ENCODE results near the gene ZNF525. TPM values are rescaled to one million over a fixed set of nuclear protein-coding genes. Genes with fewer than 3 reads are reported as not detected.
A peak's percentile ranks its signal among the peaks of the same experiment; 100 is the strongest.
"Not testable (repeated sequence)": the region's sequence is repeated elsewhere in the genome, so short reads cannot be mapped to it uniquely, and the experiment has no call there.

ZNF525 gene
- total RNA-seq, 1 donor from 2014 or later = 5.9 TPM

GRCh38 chr19:53396525-53396868 is 31.0 kb downstream of the ZNF525 start:
- peaks cover 8% of the 10 kb centered on the region for H3K9me3 Mint-ChIP-seq (ENCODE audit: low read depth)
- DNase-seq (ENCODE audit: low spot score) = no peak
- peaks cover 21% of the 10 kb centered on the region for H3K36me3 Mint-ChIP-seq (ENCODE audit: low read depth)
- H3K27me3 Mint-ChIP-seq (ENCODE audit: low read depth) = no peaks in the 10 kb centered on the region
- TF ChIP-seq, protein P1, sequence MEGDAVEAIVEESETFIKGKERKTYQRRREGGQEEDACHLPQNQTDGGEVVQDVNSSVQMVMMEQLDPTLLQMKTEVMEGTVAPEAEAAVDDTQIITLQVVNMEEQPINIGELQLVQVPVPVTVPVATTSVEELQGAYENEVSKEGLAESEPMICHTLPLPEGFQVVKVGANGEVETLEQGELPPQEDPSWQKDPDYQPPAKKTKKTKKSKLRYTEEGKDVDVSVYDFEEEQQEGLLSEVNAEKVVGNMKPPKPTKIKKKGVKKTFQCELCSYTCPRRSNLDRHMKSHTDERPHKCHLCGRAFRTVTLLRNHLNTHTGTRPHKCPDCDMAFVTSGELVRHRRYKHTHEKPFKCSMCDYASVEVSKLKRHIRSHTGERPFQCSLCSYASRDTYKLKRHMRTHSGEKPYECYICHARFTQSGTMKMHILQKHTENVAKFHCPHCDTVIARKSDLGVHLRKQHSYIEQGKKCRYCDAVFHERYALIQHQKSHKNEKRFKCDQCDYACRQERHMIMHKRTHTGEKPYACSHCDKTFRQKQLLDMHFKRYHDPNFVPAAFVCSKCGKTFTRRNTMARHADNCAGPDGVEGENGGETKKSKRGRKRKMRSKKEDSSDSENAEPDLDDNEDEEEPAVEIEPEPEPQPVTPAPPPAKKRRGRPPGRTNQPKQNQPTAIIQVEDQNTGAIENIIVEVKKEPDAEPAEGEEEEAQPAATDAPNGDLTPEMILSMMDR (IDR thresholded peaks at IDR 0.05) = no peak
- peak overlapping the region; percentile 98 for H3K4me3 Mint-ChIP-seq (ENCODE audit: unreplicated experiment)
- peaks cover 24% of the 10 kb centered on the region for H3K4me1 Mint-ChIP-seq (ENCODE audit: low read depth)
- H3K27ac Mint-ChIP-seq (ENCODE audit: unreplicated experiment) = no peak overlapping the region

- not testable (repeated sequence) for H3K27ac Mint-ChIP-seq (ENCODE audit: unreplicated experiment); H3K27me3 Mint-ChIP-seq (ENCODE audit: low read depth); H3K4me3 Mint-ChIP-seq (ENCODE audit: unreplicated experiment); DNase-seq (ENCODE audit: low spot score)
- Mint-ChIP-seq H3K4me1 (ENCODE audit: low read depth) (peaks cover 24% of the 10 kb centered on the region), H3K36me3 (ENCODE audit: low read depth) (peaks cover 35% of the 10 kb centered on the region), H3K9me3 (ENCODE audit: low read depth) (peaks cover 10% of the 10 kb centered on the region)
These were observed 32.4 kb downstream of the ZNF525 start for GRCh38 chr19:53397918-53398317.

GRCh38 chr19:53409505-53410204 is 44.1 kb downstream of the ZNF525 start:
- TF ChIP-seq, protein P1 (IDR thresholded peaks at IDR 0.05) = no peak
- Mint-ChIP-seq H3K4me3 (ENCODE audit: unreplicated experiment) (no peak overlapping the region), H3K27ac (ENCODE audit: unreplicated experiment) (no peak overlapping the region), H3K9me3 (ENCODE audit: low read depth) (peaks cover 69% of the 10 kb centered on the region), H3K36me3 (ENCODE audit: low read depth) (peaks cover 77% of the 10 kb centered on the region), H3K4me1 (ENCODE audit: low read depth) (no peaks in the 10 kb centered on the region), H3K27me3 (ENCODE audit: low read depth) (no peaks in the 10 kb centered on the region)
- no peak for DNase-seq (ENCODE audit: low spot score)

DNA sequence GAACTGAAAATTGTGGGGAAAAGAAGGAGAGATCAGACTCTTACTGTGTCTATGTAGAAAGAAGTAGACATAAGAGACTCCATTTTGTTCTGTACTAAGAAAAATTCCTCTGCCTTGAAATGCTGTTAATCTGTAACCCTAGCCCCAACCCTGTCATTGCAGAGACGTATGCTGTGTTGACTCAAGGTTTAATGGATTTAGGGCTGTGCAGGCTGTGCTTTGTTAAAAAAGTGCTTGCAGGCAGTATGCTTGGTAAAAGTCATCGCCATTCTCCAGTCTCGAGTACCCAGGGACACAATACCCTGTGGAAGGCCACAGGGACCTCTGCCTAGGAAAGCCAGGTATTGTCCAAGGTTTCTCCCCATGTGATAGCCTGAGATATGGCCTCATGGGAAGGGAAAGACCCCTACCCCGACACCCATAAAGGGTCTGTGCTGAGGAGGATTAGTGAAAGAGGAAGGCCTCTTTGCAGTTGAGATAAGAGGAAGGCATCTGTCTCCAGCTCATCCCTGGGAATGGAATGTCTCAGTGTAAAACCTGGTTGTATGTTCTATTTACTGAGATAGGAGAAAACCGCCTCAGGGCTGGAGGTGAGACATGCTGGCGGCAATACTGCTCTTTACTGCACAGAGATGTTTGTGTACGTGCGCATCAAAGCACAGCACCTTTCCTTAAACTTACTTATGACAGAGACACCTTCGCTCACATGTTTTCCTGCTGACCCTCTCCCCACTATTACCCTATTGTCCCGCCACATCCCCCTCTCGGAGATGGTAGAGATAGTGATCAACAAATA is 55.2 kb downstream of the ZNF525 start:
- H3K27ac Mint-ChIP-seq (ENCODE audit: unreplicated experiment); DNase-seq (ENCODE audit: low spot score); H3K27me3 Mint-ChIP-seq (ENCODE audit: low read depth); H3K4me3 Mint-ChIP-seq (ENCODE audit: unreplicated experiment); H3K36me3 Mint-ChIP-seq (ENCODE audit: low read depth); H3K4me1 Mint-ChIP-seq (ENCODE audit: low read depth): not testable (repeated sequence)
- H3K9me3 Mint-ChIP-seq (ENCODE audit: low read depth) = peaks cover 23% of the 10 kb centered on the region

DNA sequence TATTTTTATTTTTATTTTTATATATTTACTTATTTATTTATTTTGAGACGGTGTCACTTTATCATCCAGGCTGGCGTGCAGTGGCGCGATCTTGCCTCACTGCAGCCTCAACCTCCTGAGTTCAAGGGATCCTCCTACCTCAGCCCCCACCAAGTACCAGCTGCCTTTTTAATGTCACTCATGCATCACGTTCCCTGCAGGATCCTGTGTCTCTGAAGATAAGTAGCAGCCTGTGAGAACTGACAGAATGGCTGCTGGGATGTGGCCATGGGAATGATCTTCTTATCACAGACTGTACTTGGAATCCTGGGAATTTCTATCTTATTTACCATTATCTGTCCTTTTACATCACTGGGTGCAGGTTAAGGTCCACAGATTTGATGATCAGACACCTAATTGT is 57.0 kb downstream of the ZNF525 start:
- H3K9me3 Mint-ChIP-seq (ENCODE audit: low read depth) = peaks cover 13% of the 10 kb centered on the region
- TF ChIP-seq, protein P1 (IDR thresholded peaks at IDR 0.05) = no peak
- no peak overlapping the region for H3K4me3 Mint-ChIP-seq (ENCODE audit: unreplicated experiment)
- no peaks in the 10 kb centered on the region for H3K4me1 Mint-ChIP-seq (ENCODE audit: low read depth)
- no peaks in the 10 kb centered on the region for H3K36me3 Mint-ChIP-seq (ENCODE audit: low read depth)
- H3K27me3 Mint-ChIP-seq (ENCODE audit: low read depth) = no peaks in the 10 kb centered on the region
- H3K27ac Mint-ChIP-seq (ENCODE audit: unreplicated experiment) = no peak overlapping the region
- DNase-seq (ENCODE audit: low spot score) = no peak

DNA sequence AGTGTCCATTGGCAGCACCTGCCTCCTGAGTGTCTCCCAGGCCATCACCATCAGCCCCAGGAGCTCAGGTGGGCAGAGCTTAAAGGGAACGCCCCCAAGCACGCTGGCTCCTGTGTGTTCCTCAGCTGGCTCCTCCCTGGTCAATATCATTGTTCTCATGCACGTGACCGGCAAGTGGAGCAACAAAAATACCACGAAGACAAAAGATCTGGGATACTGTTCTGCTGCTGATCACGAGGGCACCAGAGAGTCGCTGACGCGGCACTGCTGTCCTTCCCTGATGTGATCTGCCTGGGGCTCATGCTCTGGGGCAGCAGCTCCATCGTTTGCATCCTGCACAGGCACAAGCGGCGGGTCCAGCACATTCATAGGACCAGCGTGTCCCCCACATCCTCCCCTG is 57.6 kb downstream of the ZNF525 start:
- H3K27me3 Mint-ChIP-seq (ENCODE audit: low read depth); H3K4me1 Mint-ChIP-seq (ENCODE audit: low read depth); DNase-seq (ENCODE audit: low spot score); H3K36me3 Mint-ChIP-seq (ENCODE audit: low read depth); H3K4me3 Mint-ChIP-seq (ENCODE audit: unreplicated experiment); H3K27ac Mint-ChIP-seq (ENCODE audit: unreplicated experiment): not testable (repeated sequence)
- H3K9me3 Mint-ChIP-seq (ENCODE audit: low read depth) = peaks cover 11% of the 10 kb centered on the region

DNA sequence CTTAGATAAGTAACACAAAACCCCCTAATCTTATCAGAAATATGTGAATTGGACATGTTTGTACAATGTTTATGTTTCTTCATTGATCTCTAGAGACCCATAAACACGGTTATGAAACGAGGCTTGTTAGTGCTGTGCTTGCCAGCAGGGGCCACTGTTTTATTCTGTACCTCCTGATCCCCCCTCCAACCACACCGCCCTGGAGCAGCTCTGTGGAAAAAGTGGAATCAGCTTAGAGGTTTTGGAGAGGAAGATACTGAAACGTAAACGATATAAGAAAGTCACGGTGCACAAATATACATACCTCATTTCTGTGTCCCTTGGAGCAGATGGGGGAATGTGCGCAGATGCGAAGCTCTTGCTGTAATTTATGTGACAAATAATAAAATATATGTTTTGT is 58.2 kb downstream of the ZNF525 start:
- not testable (repeated sequence) for H3K27me3 Mint-ChIP-seq (ENCODE audit: low read depth); DNase-seq (ENCODE audit: low spot score); H3K4me3 Mint-ChIP-seq (ENCODE audit: unreplicated experiment); H3K36me3 Mint-ChIP-seq (ENCODE audit: low read depth); H3K27ac Mint-ChIP-seq (ENCODE audit: unreplicated experiment); H3K4me1 Mint-ChIP-seq (ENCODE audit: low read depth)
- peaks cover 11% of the 10 kb centered on the region for H3K9me3 Mint-ChIP-seq (ENCODE audit: low read depth)

Measured in chondrocyte (in vitro differentiated cells).